Amniotic epithelial cell (primary cell): ENCODE results near the gene KDM3B.

Source experiments
- DNase-seq: peaks from one replicate; pipeline ENCODE4 v3.0.0-alpha.2; 2010; ENCODE audit warnings: low read depth

KDM3B gene

GRCh38 chr5:138450971-138451370 is 98.5 kb downstream of the KDM3B start:
- DNase-seq: no peak

- DNase-seq: no peak
These were observed 100.2 kb downstream of the KDM3B start for GRCh38 chr5:138452720-138453119.

GRCh38 chr5:138453590-138453989 is 101.1 kb downstream of the KDM3B start:
- no peak for DNase-seq

GRCh38 chr5:138454121-138454520 is 101.6 kb downstream of the KDM3B start:
- DNase-seq: no peak

- DNase-seq: no peak
These were observed 102.9 kb downstream of the KDM3B start for GRCh38 chr5:138455232-138455930.

GRCh38 chr5:138457531-138458275 is 105.2 kb downstream of the KDM3B start:
- DNase-seq: no peak

GRCh38 chr5:138458384-138458783 is 105.9 kb downstream of the KDM3B start:
- DNase-seq: no peak

- no peak for DNase-seq
These were observed 106.4 kb downstream of the KDM3B start for GRCh38 chr5:138458856-138459255.

GRCh38 chr5:138459311-138459933 is 106.9 kb downstream of the KDM3B start:
- DNase-seq: no peak

GRCh38 chr5:138460032-138460693 is 107.7 kb downstream of the KDM3B start:
- no peak for DNase-seq

- peak; percentile 89 for DNase-seq
These were observed 109.0 kb downstream of the KDM3B start for GRCh38 chr5:138461343-138462125.

- DNase-seq: no peak
These were observed 111.0 kb downstream of the KDM3B start for GRCh38 chr5:138463419-138464007.

- DNase-seq: peak; percentile 92
These were observed 111.5 kb downstream of the KDM3B start for GRCh38 chr5:138464008-138464387.

- DNase-seq: peak; percentile 99
These were observed 112.1 kb downstream of the KDM3B start for GRCh38 chr5:138464388-138465260.

GRCh38 chr5:138465261-138466124 is 113.0 kb downstream of the KDM3B start, which contains the start of gene EGR1:
TSS of gene EGR1 (plus strand) at chr5:138465479. CDS start at chr5:138465762, 283 bp downstream.
- peak; percentile 89 for DNase-seq

- DNase-seq: peak; percentile 35
These were observed 113.8 kb downstream of the KDM3B start for GRCh38 chr5:138466125-138466899.

GRCh38 chr5:138466900-138467710 is 114.6 kb downstream of the KDM3B start:
- peak; percentile 29 for DNase-seq

GRCh38 chr5:138467711-138468132 is 115.2 kb downstream of the KDM3B start:
- DNase-seq: no peak
